Measurements from ENCODE around the gene JMJD6. TPM values are rescaled to one million over a fixed set of nuclear protein-coding genes. Genes with fewer than 3 reads are reported as not detected.

The JMJD6 gene
- total RNA-seq, 4 donors from 2014 or later: 13.8 to 22.1 (median 17.7) TPM

DNA sequence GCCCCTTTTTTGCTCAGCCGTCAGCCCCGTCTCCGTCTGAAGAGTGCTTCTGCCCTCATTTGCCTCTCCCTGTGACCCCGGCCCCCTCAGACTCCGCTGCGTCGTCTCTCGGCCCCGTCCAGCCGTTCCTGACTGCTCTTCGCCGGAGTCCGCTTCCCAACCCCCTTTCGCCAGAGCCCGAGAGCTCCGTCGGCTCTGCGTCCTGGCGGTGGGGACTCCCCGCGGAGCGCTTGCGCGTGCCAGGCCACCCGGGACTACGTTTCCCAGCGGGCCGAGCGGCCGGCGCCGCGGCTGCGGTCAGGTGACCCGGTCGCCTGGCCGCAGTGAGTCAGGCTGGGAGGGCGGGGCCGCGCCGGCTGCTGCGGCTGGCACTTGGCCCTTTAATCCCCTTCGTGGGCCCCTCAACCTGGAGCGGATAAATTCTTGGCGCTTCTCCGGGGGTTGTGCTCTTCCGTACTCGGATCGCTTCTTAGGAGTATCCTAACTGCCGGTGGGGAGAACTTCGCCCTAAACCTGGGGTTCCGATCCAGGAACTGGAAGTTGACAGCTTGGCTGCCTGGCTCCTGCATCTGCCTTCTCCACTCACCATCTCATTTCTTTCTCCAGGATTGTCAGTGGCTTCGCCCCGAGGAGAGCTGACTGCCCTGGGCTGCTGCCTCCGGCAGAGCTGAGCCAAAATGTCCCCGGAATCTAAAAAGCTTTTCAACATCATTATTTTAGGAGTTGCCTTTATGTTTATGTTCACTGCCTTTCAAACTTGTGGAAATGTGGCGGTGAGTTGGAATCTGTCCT is 11.5 kb upstream of the JMJD6 start, which contains the start of gene MFSD11:
Gene MFSD11 (plus strand): TSS at position 444 of the 792 bp plus-strand sequence. CDS start 234 bp downstream, at position 678.
- Histone ChIP-seq H3K27me3 (no peaks in the 10 kb centered on the region), H3K4me3 (peak within 1 kb of the TSS; percentile 82), H3K4me1 (peaks cover 51% of the 10 kb centered on the region), H3K9me3 (no peaks in the 10 kb centered on the region), H3K27ac (peak within 1 kb of the TSS; percentile 98), H3K36me3 (peaks cover 40% of the 10 kb centered on the region)
- TF ChIP-seq POLR2AphosphoS5 (IDR thresholded peaks at IDR 0.05) (no peak), POLR2A (IDR thresholded peaks at IDR 0.05) (no peak)
- TF ChIP-seq, protein P1, sequence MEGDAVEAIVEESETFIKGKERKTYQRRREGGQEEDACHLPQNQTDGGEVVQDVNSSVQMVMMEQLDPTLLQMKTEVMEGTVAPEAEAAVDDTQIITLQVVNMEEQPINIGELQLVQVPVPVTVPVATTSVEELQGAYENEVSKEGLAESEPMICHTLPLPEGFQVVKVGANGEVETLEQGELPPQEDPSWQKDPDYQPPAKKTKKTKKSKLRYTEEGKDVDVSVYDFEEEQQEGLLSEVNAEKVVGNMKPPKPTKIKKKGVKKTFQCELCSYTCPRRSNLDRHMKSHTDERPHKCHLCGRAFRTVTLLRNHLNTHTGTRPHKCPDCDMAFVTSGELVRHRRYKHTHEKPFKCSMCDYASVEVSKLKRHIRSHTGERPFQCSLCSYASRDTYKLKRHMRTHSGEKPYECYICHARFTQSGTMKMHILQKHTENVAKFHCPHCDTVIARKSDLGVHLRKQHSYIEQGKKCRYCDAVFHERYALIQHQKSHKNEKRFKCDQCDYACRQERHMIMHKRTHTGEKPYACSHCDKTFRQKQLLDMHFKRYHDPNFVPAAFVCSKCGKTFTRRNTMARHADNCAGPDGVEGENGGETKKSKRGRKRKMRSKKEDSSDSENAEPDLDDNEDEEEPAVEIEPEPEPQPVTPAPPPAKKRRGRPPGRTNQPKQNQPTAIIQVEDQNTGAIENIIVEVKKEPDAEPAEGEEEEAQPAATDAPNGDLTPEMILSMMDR (IDR thresholded peaks at IDR 0.05): no peak
- WGBS: under 1% methylated on average over 29 of the region's 57 CpGs
- DNase-seq (ENCODE audit: low spot score in 2 of 2): peak; percentile 93 to 94

DNA sequence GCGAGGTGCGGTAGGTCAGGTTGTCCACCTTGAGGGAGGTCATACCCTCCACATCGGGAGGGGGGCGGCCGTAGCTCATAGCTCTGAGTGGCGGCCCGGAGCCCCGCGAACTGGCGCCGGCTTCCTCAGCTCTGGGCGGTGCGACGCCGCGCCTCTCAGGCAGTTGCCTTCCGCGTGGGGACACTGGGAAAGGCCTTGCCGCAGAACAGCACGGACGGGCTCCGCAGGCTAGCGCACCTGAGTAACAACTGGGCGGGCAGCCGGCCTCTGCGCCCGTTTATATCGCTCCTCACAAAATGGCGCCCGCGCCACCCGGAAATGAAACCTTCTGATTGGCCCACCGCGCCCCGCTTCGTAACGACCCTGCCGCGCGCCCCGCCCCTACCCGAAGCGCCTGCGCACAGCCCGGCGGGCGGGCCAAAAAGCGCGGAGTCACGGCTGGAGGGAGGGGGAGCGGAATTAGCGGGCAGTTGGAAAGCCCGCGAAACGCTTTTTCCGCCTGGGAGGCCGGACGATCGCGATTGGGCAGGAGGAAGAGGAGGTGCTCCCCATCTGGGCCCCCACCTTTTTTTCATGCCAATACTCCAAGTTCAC is 10.8 kb upstream of the JMJD6 start, which contains the start of gene SRSF2:
Gene SRSF2 (minus strand): TSS at position 250 of the 594 bp plus-strand sequence. CDS start 171 bp downstream, at position 79.
- 0% methylated on average over 4 of the region's 60 CpGs for WGBS
- TF ChIP-seq POLR2AphosphoS5 (IDR thresholded peaks at IDR 0.05): peak; percentile 98 to 100 (median 100)
- TF ChIP-seq POLR2A (IDR thresholded peaks at IDR 0.05): peak; percentile 99 to 100
- TF ChIP-seq EP300 (IDR thresholded peaks at IDR 0.05): no peak
- Histone ChIP-seq H3K27me3 (no peaks in the 10 kb centered on the region), H3K9me3 (no peaks in the 10 kb centered on the region), H3K27ac (peak within 1 kb of the TSS; percentile 98), H3K4me3 (peak within 1 kb of the TSS; percentile 82), H3K36me3 (peaks cover 39% of the 10 kb centered on the region), H3K4me1 (peaks cover 58% of the 10 kb centered on the region)
- DNase-seq (ENCODE audit: low spot score in 2 of 2): peak; percentile 99

DNA sequence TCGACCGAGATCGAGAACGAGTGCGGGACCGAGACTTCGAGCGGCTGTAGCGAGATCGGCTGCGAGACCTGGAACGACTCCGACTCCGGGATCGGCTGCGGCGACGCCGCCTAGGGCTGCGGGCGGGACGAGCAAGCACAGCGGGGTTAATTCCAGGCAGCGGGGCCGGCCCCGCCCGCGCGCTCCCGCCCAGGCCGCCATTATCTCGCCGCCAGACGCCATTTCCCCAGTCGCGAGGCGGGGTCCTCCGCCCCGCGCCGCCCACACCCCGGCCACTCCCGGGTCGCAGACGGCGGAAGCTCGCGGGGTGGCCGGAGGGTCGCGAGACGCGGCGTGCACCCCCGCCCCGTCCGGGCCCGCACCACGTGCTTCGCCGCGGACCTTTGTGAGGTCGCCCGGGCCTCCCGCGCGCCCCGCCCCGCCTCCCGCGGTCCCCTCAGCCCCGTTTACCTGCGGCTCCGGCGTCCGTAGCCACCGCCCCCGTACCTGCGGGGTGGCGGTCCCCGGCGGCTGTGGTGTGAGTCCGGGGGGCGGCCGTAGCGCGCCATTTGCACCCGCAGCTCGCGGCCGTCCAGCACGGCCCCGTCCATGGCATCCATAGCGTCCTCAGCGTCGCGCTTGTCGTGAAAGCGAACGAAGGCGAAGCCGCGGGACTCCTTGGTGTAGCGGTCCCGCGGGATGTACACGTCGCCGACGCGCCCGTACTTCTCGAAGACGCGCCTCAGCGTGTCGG is 10.1 kb upstream of the JMJD6 start:
- H3K36me3 ChIP-seq: peaks cover 37% of the 10 kb centered on the region
- no peaks in the 10 kb centered on the region for H3K27me3 ChIP-seq
- H3K4me3 ChIP-seq: peak overlapping the region; percentile 82
- peak; percentile 85 to 91 for DNase-seq (ENCODE audit: low spot score in 2 of 2)
- peak overlapping the region; percentile 98 for H3K27ac ChIP-seq
- peaks cover 64% of the 10 kb centered on the region for H3K4me1 ChIP-seq
- H3K9me3 ChIP-seq: no peaks in the 10 kb centered on the region
- 0% methylated on average over 16 of the region's 117 CpGs for WGBS
- peak in 1 of 2 donors; percentile 45 for TF ChIP-seq POLR2A (IDR thresholded peaks at IDR 0.05)
- TF ChIP-seq POLR2AphosphoS5 (IDR thresholded peaks at IDR 0.05): peak in 2 of 3 donors; percentile 30 to 46
- TF ChIP-seq, protein P1 (IDR thresholded peaks at IDR 0.05): peak in 1 of 2 donors; percentile 17
- TF ChIP-seq EP300 (IDR thresholded peaks at IDR 0.05): no peak

DNA sequence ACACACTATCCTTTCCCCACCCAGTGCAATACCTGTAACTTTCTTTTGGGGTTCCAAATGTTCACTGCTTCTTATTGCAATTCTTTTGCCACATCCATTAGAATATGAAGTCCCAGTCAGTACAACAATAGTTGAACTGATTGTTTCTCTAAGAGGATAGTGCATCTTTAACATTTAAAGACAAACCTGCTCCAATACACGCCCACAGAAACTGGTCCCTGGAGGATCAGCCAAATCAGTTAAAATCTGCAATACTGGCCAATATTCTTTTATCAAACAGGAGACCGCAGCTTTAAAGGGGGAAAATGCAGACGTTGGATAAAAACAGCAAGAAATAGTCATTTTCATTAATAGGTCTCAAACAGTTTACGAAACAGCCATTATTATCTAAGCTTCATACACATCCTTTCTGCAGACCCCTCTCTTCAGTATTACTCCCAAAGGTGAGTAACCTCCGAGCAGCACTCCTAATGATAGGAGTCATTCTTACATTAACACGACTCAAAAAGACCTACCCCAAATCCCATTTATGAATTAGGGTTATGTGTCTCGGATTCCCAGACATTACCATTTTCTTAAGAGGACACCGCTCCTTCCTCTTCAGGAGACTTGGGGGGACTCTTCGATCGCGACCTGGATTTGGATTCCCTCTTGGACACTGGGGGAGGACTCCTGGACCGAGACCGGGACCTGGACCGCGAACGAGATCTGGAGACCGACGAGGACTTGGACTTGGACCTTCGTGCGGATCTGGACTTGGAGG is 9.4 kb upstream of the JMJD6 start:
- WGBS: 2% methylated on average over 20 of the region's 20 CpGs
- Histone ChIP-seq H3K9me3 (no peaks in the 10 kb centered on the region), H3K27me3 (no peaks in the 10 kb centered on the region), H3K4me3 (peak overlapping the region; percentile 82), H3K4me1 (peaks cover 71% of the 10 kb centered on the region), H3K27ac (peak overlapping the region; percentile 98), H3K36me3 (peaks cover 40% of the 10 kb centered on the region)
- no peak for DNase-seq (ENCODE audit: low spot score in 2 of 2)
- TF ChIP-seq POLR2A (IDR thresholded peaks at IDR 0.05) (no peak), EP300 (IDR thresholded peaks at IDR 0.05) (no peak), POLR2AphosphoS5 (IDR thresholded peaks at IDR 0.05) (no peak)
- TF ChIP-seq, protein P1 (IDR thresholded peaks at IDR 0.05): no peak

DNA sequence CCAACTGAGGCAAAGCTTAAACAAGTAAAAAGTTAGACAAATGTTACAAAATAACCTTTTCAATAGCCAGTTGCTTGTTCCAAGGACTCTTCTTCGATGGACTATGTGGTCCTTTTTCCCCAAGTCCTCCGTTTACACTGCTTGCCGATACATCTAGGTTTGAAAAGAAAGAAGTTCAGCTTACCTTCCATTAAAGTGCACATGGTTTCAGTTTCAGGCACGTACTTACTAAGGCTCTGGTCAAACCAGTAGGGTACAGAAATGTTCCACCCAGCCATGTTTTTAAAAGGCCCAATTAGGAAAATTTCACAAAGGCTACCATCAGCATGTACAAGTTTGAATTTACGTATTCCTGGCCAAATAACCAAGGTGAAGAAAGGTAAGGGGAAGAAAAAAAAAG is 8.6 kb upstream of the JMJD6 start:
- TF ChIP-seq POLR2AphosphoS5 (IDR thresholded peaks at IDR 0.05): no peak
- TF ChIP-seq EP300 (IDR thresholded peaks at IDR 0.05): no peak
- TF ChIP-seq, protein P1 (IDR thresholded peaks at IDR 0.05): no peak
- no peak for TF ChIP-seq POLR2A (IDR thresholded peaks at IDR 0.05)
- Histone ChIP-seq H3K27me3 (no peaks in the 10 kb centered on the region), H3K4me1 (peaks cover 68% of the 10 kb centered on the region), H3K36me3 (peaks cover 44% of the 10 kb centered on the region), H3K9me3 (no peaks in the 10 kb centered on the region), H3K4me3 (peak overlapping the region; percentile 82), H3K27ac (peak overlapping the region; percentile 11)
- DNase-seq (ENCODE audit: low spot score in 2 of 2): no peak
- whole genome bisulfite sequencing: 16% methylated on average over 5 of the region's 5 CpGs
